ENCODE data around the gene RBSN. TPM values are rescaled to one million over a fixed set of nuclear protein-coding genes. Genes with fewer than 3 reads are reported as not detected.

The RBSN gene
- polyA plus RNA-seq, 4 donors = 22.1 to 31.9 (median 25.3) TPM

- no peak for DNase-seq (ENCODE audit: low read depth in 4 of 4, low spot score in 2 of 4)
Observed at GRCh38 chr3:15063656-15064286, 35.2 kb downstream of the RBSN start.

GRCh38 chr3:15063238-15063637 is 35.7 kb downstream of the RBSN start:
- DNase-seq (ENCODE audit: low read depth in 4 of 4, low spot score in 2 of 4) = no peak

DNA sequence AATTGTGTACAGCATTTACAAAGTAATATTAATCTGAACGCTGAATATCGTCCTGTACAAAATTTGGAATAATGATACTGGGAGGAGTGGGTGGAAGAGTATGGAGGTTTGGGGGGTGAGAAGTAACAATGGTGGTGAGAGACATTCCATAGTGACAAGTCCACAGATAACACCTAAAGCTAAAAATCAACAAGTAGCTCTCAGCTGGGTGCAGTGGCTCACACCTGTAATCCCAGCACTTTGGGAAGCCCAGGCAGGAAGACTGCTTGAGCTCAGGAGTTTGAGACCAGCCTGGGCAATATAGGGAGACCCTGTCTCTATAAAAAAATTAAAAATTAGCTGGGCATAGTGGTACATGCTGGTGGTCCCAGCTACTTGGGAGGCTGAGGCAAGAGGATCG is 38.9 kb downstream of the RBSN start:
- no peak for DNase-seq (ENCODE audit: low read depth in 4 of 4, low spot score in 2 of 4)

DNA sequence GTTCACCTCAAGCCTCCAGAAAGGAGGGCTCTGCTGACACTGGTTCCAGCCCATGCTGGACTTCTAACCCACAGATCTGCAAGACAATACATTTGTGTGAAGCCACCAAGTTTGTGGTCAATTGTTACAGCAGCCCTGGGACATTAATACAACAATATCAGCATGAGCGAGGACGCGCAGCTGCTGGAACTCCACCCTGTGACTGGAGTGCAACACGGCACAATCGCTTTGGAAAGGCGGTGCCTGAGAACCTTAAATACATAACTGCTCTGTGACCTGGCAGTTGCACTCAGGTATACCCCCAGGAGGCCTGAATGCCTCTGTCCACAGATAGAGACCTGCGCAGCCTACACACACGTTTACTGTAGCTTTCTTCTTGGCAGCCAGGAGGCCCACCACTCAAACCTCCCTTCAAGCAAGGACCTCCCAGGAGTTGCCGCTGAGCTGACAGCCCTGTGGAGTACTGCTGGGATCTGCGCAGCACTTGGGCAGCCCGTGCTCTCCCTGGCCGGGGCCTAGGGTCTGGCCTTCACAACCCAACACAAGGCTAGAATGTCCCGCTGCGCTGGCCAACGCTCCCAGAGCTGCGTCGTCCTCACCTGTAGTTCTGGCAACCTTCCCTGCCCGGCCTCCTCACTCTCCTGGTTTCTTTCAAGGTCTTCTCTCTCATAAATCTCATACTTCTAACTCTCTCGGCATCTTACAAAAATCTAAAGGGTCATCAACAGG is 42.1 kb downstream of the RBSN start:
- no peak for DNase-seq (ENCODE audit: low read depth in 4 of 4, low spot score in 2 of 4)

GRCh38 chr3:15055019-15055557 is 43.9 kb downstream of the RBSN start:
- no peak for DNase-seq (ENCODE audit: low read depth in 4 of 4, low spot score in 2 of 4)

- no peak for DNase-seq (ENCODE audit: low read depth in 4 of 4, low spot score in 2 of 4)
Observed at GRCh38 chr3:15053541-15053940, 45.4 kb downstream of the RBSN start.

GRCh38 chr3:15052335-15053242 is 46.4 kb downstream of the RBSN start:
- DNase-seq (ENCODE audit: low read depth in 4 of 4, low spot score in 2 of 4) = no peak

- no peak for DNase-seq (ENCODE audit: low read depth in 4 of 4, low spot score in 2 of 4)
Observed at GRCh38 chr3:15051531-15051930, 47.4 kb downstream of the RBSN start.

- no peak for DNase-seq (ENCODE audit: low read depth in 4 of 4, low spot score in 2 of 4)
Observed at GRCh38 chr3:15050405-15051092, 48.4 kb downstream of the RBSN start.

DNA sequence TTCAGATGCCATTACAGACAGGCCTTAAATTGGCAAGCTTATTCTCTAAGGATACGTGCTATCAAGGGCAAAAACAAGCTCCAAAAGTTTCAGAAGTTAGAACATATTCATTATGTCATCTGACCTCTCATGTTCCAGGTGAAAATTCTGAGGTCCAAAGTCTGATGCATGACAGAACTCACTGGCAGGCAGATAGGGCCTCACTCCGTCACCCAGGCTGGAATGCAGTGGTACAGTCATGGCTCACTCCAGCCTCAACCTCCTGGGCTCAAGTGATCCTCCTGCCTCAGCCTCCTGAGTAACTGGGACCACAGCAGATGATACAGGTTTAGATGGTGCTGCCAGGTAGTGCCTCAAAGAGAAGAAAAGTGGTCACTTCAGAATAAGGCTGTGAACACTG is 49.4 kb downstream of the RBSN start:
- no peak for DNase-seq (ENCODE audit: low read depth in 4 of 4, low spot score in 2 of 4)

- DNase-seq (ENCODE audit: low read depth in 4 of 4, low spot score in 2 of 4) = no peak
Observed at GRCh38 chr3:15045667-15046066, 53.3 kb downstream of the RBSN start.

DNA sequence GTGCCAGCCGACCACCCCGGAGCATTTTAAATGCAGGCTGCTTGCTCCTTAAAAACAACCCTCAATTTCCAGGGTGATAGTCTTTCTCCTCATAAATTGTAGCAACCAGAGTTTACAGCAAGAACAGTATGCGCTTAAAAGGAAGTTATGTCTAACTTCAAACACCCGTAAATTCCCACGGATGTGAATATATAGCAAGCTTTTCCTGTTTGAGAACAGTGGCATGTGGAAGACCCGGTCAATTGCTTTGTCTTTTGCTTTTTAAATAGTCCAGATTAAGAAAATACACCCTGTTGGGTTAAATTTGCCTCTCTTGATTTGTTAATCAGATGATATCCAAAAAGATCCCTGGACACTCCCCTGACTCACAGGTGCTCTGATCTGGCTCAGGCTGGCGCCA is 54.6 kb downstream of the RBSN start:
- no peak for DNase-seq (ENCODE audit: low read depth in 4 of 4, low spot score in 2 of 4)

GRCh38 chr3:15043408-15044171 is 55.4 kb downstream of the RBSN start:
- DNase-seq (ENCODE audit: low read depth in 4 of 4, low spot score in 2 of 4) = no peak

GRCh38 chr3:15042936-15043335 is 56.0 kb downstream of the RBSN start:
- no peak for DNase-seq (ENCODE audit: low read depth in 4 of 4, low spot score in 2 of 4)

DNA sequence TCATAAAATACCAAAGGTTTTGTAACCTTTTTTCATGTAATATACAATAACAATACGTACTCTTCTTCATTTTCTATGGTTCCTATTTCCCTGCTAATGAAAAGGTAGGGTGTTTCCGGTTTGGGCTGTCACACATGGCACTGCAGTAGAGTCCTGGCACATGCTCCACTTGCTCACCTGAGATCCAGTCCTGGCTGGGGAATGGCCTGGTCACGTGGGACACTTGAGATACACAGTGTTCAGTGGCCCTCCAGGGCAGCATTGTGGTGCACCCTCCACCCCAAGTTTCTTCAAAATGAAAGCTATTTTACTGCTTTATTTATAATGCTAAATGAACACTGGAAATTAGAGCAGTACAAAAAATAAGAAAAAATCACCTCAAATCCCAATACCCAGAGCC is 57.0 kb downstream of the RBSN start:
- DNase-seq (ENCODE audit: low read depth in 4 of 4, low spot score in 2 of 4) = no peak

DNA sequence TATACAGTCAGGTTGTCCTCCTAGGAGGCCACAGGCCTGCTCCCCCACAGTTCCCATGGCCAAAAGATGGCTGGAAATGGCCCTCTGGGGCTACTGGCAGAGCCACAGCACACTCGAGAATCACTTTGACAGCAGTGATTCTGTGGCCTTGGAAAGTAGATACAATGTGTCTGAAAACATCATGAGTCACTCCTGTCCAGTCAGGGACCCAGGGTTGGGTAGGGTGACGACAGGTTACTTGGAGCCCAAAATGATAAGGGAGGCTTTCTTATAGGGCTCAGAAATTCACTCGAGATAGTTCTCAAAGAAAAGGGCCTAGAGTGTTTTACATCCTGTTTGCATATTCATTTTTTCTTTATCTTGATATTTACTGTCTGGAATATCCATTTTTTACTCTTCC is 58.1 kb downstream of the RBSN start:
- DNase-seq (ENCODE audit: low read depth in 4 of 4, low spot score in 2 of 4) = no peak

DNA sequence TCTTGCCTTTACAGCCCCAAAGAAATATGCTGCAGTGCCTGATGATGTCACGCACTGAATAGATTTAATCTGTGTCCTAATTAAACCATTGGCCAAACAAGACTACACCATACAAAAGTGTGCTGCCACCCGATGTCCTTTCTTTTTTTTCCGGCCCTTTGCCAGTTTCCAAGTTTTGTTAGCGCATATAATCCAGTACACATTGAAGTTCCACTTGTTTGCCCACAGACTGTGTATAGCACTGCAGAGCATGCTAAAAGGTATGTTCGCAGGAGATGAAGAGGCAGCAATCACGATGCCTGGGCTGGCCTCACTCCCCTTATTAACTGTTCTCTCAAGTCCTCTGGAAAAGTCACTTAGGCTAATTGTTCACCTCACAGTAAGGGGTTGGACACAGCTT is 60.6 kb downstream of the RBSN start:
- DNase-seq (ENCODE audit: low read depth in 4 of 4, low spot score in 2 of 4) = no peak

GRCh38 chr3:15033103-15033502 is 65.8 kb downstream of the RBSN start:
- no peak for DNase-seq (ENCODE audit: low read depth in 4 of 4, low spot score in 2 of 4)

- DNase-seq (ENCODE audit: low read depth in 4 of 4, low spot score in 2 of 4) = no peak
Observed at GRCh38 chr3:15032650-15033049, 66.3 kb downstream of the RBSN start.

DNA sequence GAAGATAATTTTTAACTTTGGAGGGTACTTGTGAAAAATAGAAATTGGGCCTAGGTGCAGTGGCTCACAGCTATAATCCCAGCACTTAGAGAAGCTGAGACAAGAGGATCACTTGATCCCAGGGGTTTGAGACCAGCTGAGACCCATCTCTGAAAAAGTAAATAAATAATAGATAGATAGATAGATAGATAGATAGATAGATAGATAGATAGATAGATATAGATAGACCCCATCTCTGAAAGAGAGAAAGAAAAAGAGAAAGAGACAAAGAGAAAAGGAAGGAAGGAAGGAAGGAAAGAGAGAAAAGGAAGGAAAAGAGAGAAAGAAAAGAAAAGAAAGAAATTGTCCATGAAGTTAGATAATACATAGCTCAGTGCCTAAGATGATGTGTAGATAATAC is 69.3 kb downstream of the RBSN start:
- no peak for DNase-seq (ENCODE audit: low read depth in 4 of 4, low spot score in 2 of 4)
